Stimulated activated CD8-positive, alpha-beta memory T cell treated with anti-CD3 and anti-CD28 coated beads, Interleukin-7, amount 100 ng/mL, for 24 hours (primary cell): ENCODE measurements around the gene MYOM1.

ENCODE experiments used
- DNase-seq: peaks from one replicate; pipeline ENCODE4 v3.0.0-alpha.2; 2020; ENCODE audit warnings: low read depth

Gene MYOM1

GRCh38 chr18:3219631-3220335, at the start of gene MYOM1:
MYOM1 (minus strand) TSS chr18:3219968; CDS start chr18:3215223, 4,745 bp downstream.
- DNase-seq: no peak

DNA sequence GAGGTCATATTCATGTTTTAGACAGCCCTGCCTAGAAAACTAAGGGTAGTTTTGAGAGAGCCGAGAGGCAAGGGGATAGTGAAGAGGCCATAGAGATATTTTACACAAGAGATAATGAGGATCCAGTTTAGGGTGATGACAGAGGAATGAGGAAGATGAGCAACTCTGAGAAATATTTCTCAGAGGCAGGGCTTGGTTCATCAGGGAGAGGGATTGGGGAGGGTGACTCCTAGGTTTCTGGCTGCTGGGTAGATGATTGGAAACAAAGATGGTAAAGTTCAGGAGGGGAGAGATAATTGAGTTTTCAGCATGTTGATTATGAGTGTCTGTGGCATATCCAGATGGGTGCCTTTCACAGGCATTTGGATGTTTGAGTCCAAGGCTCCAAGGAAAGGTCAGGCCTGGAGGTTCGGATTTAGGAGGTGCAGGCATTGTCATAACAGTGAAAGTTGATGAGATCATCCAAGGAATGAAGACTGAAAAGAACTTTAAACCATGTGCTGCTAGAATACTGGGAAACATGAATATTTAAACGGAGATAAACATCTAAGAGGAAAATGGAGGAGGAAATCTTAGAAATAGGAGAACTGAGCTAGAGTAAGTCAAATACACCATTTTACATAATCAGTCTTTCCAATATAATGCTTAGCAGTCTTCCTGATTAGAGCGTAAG, 49.6 kb upstream of the MYOM1 start:
- no peak for DNase-seq

- DNase-seq: no peak
These were observed 48.5 kb upstream of the MYOM1 start for GRCh38 chr18:3268306-3268705.

DNA sequence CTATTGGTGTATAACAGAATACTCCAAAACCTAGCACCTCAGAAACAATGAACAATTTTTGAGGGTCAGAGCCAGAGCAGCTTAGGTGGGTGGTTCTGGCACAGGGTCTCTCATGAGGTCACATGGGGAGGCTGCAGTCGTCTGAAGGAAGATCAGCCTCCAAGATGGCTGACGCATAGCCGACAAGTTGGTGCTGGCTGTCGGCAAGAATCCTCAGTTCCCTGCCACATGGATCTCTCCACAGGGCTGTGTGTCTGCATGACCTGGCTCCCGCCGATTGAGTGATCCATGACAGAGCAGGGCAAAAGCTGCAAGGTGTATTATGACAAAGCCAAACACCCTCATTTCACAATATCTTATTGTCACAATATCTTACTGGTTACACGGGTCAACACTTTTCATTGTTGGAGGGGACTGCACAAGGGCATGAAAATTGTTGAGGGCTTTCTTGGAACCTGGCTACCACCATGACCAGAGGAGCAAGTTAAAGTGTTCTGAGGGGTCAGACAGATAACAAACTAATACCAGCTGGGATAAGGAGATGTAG, 46.4 kb upstream of the MYOM1 start:
- no peak for DNase-seq

DNA sequence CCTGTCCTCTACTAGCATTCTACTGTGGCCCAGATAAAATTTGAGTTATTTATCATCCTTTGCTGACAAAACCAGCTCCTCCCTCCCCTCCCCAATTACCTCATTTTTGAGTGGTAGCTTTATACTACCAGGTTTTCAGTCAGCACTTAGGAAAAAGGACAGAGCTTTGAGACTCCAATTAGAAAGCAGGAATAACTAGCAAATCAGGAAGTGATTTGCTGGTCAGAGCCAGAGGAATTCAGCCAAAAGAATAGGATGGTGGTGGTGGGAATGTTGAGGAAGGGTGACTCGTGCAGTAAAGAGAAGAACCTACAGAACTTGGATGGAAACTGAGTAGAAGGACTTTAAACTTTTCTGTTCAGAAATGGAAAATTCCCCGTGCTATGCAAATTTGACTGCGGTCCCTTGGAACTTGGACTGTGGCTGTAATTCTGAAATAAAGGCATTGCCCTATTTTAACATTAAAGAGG, 45.8 kb upstream of the MYOM1 start:
- no peak for DNase-seq

GRCh38 chr18:3264362-3264761, 44.6 kb upstream of the MYOM1 start:
- DNase-seq: no peak

DNA sequence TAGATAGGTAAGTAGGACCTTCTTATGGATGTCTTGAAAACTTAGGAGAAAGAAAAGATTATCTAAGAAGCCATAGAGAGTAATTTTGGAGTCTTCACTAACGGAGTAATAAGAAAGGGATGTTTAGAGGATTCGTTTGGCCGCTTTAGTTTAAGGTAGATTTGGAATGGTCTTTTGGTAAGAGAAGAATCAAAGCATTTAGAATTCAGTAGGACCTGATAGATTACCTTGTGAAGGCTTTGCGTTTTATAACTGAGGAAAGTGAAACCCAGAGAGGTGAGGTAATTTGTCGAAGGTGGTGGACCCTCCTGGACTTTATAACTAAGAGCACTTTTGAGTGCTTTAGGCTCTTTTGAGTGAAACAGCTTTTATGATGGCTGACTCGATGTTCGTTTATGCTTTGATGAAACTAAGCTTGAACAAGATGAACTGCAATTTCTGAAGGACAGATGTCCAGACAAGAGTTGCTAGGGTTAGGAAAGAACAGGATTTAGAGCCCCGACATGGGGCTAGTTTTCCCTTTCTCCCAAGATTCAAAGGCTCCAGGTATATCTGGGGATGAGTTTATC, 43.4 kb upstream of the MYOM1 start:
- DNase-seq: no peak

GRCh38 chr18:3262234-3263131, 42.7 kb upstream of the MYOM1 start:
- DNase-seq: no peak

- DNase-seq: peak; percentile 48
These were observed 41.8 kb upstream of the MYOM1 start, which contains the start of gene MYL12B for GRCh38 chr18:3261373-3262233. MYL12B (plus strand) TSS chr18:3262133; CDS start chr18:3272899, 10,766 bp downstream.

DNA sequence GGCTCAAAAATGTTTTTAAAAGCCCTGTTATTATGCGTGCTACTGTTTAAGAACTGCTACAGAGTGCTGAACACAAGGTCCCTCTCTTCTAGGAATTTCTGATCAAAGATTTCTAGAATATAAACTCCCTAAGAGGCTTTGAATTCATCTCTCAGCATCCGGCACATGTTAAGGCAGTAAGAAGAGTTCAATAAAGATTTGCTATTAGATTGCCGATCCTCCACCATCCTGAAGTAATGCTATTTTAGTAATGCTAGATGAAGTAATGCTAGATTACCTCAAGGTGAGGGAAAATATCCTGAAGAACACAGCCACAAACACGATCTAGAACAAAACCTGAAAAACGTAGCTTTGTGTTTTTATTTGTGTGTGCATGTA, 41.2 kb upstream of the MYOM1 start:
- no peak for DNase-seq

GRCh38 chr18:3257627-3258120, 37.9 kb upstream of the MYOM1 start:
- DNase-seq: no peak

GRCh38 chr18:3256693-3257626, 37.2 kb upstream of the MYOM1 start:
- DNase-seq: no peak

GRCh38 chr18:3255611-3256165, 35.9 kb upstream of the MYOM1 start:
- DNase-seq: no peak

DNA sequence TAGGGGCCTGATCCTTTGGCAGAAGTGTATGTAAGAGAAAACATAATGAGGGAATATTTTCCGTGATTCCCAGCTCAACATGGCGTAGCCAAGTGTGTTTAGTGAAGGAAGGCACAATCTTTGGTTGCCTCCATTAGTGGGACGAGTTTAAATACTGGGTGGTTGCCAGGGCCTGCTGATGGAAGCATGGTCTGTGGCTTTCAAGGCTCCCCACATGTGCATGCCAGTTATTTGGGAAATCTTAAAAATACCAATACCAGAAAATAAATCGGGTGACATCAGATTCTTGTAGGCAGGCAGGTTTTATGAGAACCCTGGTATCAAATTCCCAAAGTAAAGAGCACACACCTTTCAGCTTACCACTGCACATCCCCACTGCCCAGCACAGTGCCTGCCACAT, 35.0 kb upstream of the MYOM1 start:
- DNase-seq: no peak

DNA sequence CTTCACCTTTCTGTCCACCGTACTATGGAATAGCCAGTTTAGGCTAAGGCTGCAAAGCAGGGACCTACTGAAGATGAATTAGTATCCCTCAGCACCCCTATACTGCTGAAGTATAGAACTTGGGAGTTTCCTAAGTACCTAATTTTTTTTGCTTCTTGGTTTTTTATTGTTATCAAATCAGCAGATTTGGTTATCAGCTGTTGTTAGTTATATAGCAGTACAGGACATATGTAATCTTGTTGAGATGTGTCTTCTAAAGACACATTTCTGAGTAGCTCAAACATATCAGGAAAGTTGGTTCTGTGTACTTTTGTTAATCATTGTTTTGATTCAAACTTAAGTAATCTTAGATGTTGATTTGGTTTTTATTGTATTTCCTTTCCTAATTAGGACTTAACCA, 33.1 kb upstream of the MYOM1 start:
- DNase-seq: no peak

GRCh38 chr18:3251963-3252277, 32.2 kb upstream of the MYOM1 start:
- no peak for DNase-seq

- DNase-seq: no peak
These were observed 31.6 kb upstream of the MYOM1 start for GRCh38 chr18:3251249-3251962.

DNA sequence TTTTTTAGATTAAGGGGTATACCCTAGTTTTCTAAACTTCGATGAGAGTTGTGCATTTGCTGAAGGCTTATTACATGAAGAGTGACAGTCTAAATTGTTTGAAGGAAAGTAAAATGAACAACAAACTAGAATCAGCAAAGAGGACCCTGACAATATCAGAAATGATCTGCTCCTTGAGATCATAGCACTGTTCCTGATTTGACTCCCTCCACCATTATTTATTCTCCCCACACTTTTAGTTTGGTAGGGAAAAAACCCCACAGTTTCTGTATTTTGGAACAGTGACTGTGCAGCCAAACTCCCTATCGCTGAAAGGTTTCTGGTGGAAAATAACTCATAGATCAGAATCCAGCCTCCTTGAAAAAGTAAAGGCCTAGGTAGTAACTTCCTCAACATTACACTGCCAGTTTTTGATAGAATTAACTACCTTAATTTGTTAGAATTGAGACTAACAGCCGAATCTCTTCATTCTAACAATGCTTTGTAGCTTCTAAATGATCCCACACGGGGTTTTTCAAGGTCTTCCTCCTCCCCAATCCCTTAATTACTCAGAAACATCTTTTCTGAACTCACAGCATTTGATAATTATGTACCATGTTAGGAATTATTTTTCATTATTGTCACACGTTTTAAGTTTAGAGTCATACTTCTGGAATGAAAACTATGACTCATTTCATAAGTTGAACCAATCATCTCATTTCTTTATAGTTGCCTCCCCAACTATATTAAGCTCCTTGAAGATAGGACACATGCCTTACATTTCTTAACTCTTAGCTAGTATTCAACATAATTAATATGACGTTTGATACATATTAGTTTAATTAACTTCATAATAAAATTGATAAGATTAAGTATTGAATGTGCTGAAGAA, 30.7 kb upstream of the MYOM1 start:
- no peak for DNase-seq
